Measurements from ENCODE around the gene DYRK1B.

DYRK1B gene

GRCh38 chr19:39845933-39846677 is 12.1 kb upstream of the DYRK1B start, which contains the start of gene FBL:
FBL (minus strand) TSS chr19:39846379; CDS start chr19:39846300, 79 bp downstream.
- Histone ChIP-seq H3K27me3 (peaks cover 9% of the 10 kb centered on the region), H3K4me1 (ENCODE audit: control insufficient read depth in 1 of 2, insufficient read depth in 1 of 2, low read depth in 1 of 2, low read length in 1 of 2) (peaks cover 22 to 24% of the 10 kb centered on the region in 2 experiments), H3K4me3 (ENCODE audit: low read depth in 1 of 2, low read length in 1 of 2) (peak within 1 kb of the TSS; percentile 69 to 84), H3K27ac (peak within 1 kb of the TSS; percentile 78), H3K36me3 (no peaks in the 10 kb centered on the region), H3K9me3 (no peaks in the 10 kb centered on the region)
- TF ChIP-seq CTCF (IDR thresholded peaks at IDR 0.05), result no peak

GRCh38 chr19:39845584-39845932 is 11.6 kb upstream of the DYRK1B start:
- no peak for TF ChIP-seq CTCF (IDR thresholded peaks at IDR 0.05)
- peak overlapping the region; percentile 69 to 84 for H3K4me3 ChIP-seq (ENCODE audit: low read depth in 1 of 2, low read length in 1 of 2)
- peaks cover 22 to 24% of the 10 kb centered on the region in 2 experiments for H3K4me1 ChIP-seq (ENCODE audit: control insufficient read depth in 1 of 2, insufficient read depth in 1 of 2, low read depth in 1 of 2, low read length in 1 of 2)
- no peaks in the 10 kb centered on the region for H3K9me3 ChIP-seq
- no peak overlapping the region for H3K27ac ChIP-seq
- no peaks in the 10 kb centered on the region for H3K36me3 ChIP-seq
- peaks cover 9% of the 10 kb centered on the region for H3K27me3 ChIP-seq

DNA sequence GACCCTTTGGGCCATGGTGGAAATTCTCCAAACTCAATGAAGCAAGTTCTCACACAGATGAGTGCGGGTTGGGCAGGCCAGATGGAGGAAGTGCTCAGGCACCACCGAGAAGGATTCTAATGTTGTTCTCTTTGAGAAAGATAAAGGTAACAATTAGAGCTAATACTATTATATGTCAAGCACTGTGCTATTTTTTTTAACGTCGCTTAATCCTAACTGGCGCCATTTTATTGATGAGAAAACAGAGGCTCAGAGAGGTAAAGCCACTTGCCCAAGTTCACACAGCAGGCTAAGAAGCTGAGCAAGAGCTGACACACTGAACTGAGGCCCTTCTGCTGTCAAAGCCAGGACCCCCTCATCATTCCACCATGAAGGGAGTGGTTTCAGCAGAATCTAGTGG is 11.2 kb upstream of the DYRK1B start:
- Histone ChIP-seq H3K27ac (no peak overlapping the region), H3K9me3 (no peaks in the 10 kb centered on the region), H3K36me3 (no peaks in the 10 kb centered on the region), H3K4me1 (ENCODE audit: control insufficient read depth in 1 of 2, insufficient read depth in 1 of 2, low read depth in 1 of 2, low read length in 1 of 2) (peaks cover 22 to 24% of the 10 kb centered on the region in 2 experiments), H3K27me3 (peaks cover 9% of the 10 kb centered on the region), H3K4me3 (ENCODE audit: low read depth in 1 of 2, low read length in 1 of 2) (no peak overlapping the region)
- no peak for TF ChIP-seq CTCF (IDR thresholded peaks at IDR 0.05)

- Histone ChIP-seq H3K36me3 (no peaks in the 10 kb centered on the region), H3K27me3 (peaks cover 5% of the 10 kb centered on the region), H3K27ac (no peak overlapping the region), H3K4me3 (ENCODE audit: low read depth in 1 of 2, low read length in 1 of 2) (no peak overlapping the region), H3K9me3 (no peaks in the 10 kb centered on the region), H3K4me1 (ENCODE audit: control insufficient read depth in 1 of 2, insufficient read depth in 1 of 2, low read depth in 1 of 2, low read length in 1 of 2) (peaks cover 22 to 24% of the 10 kb centered on the region in 2 experiments)
- peak; percentile 33 for TF ChIP-seq CTCF (IDR thresholded peaks at IDR 0.05)
Observed at GRCh38 chr19:39843919-39844793, 10.2 kb upstream of the DYRK1B start.

DNA sequence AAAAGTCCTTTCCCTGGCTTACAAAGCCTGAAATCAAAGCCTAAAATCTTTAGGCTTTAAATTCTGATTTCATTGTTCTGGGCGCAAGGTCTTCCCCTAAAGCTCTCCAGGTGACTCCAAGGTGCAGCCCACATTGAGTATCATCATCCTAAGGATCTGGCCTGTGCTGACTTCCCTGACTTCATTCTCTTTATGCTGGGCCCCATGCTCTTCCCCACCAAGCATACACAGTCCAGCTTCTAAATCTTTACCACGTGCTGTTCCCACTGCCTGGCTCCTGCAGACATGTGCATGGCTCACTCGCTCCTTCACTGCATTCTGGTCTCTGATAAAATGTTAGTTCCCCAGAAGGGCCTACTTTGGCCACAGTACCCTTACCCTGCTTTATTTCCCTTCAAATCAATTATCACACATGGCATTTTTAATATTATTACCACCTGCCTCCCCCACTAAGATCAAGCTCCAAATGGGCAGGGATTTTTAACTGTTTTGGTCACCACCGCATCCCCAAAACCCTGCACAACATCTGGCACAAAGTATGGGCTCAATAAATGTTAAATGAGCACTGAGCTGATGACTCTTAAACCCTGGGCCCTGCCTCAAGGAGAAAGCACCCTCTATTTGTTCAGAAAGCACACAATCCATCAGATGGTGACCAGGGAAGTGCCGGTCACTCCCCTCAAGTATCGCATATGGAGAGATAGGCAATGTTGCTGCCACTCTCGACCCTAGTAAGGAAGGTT is 8.9 kb upstream of the DYRK1B start:
- no peak for TF ChIP-seq CTCF (IDR thresholded peaks at IDR 0.05)
- Histone ChIP-seq H3K9me3 (no peaks in the 10 kb centered on the region), H3K27me3 (no peaks in the 10 kb centered on the region), H3K4me3 (ENCODE audit: low read depth in 1 of 2, low read length in 1 of 2) (no peak overlapping the region), H3K36me3 (no peaks in the 10 kb centered on the region), H3K4me1 (ENCODE audit: control insufficient read depth in 1 of 2, insufficient read depth in 1 of 2, low read depth in 1 of 2, low read length in 1 of 2) (peaks cover 22 to 24% of the 10 kb centered on the region in 2 experiments), H3K27ac (no peak overlapping the region)
